Activated B cell treated with CpG ODN at 0.5 μM for 24 hours (primary cell): ENCODE measurements around the gene SUPT3H. TPM values are rescaled to one million over a fixed set of nuclear protein-coding genes. Genes with fewer than 3 reads are reported as not detected.

Experiments used
- ATAC-seq: fragments of 200-7000 bp; cut with Tn5 transposase; one replicate; pipeline ENCODE4 v1.10.0; 2021; ENCODE audit warnings: low read depth, mild to moderate bottlenecking, moderate library complexity
- CTCF ChIA-PET: fragments of 350-600 bp; sonication (Branson Sonifier 250); formaldehyde crosslinking; loops from one replicate; lab custom pipeline; 2021; ENCODE audit warnings: antibody characterized with exemption; lab: Charles Lee
- POLR2A ChIA-PET: fragments of 350-600 bp; sonication (Branson Sonifier 250); formaldehyde crosslinking; loops from one replicate; lab custom pipeline; 2021; ENCODE audit warnings: antibody characterized with exemption; lab: Charles Lee
- DNase-seq: peaks from one replicate; pipeline ENCODE4 v3.0.0; 2022
- H3K27ac Mint-ChIP-seq: one replicate; pipeline ENCODE4 v1.8.0; 2020; ENCODE audit warnings: mixed read lengths
- H3K27me3 Mint-ChIP-seq: one replicate; pipeline ENCODE4 v1.8.0; 2021; ENCODE audit warnings: mixed read lengths
- H3K36me3 Mint-ChIP-seq: one replicate; pipeline ENCODE4 v1.8.0; 2021; ENCODE audit warnings: low read depth, mixed read lengths
- H3K4me1 Mint-ChIP-seq: one replicate; pipeline ENCODE4 v1.8.0; 2021; ENCODE audit warnings: mixed read lengths
- H3K4me3 Mint-ChIP-seq: one replicate; pipeline ENCODE4 v1.8.0; 2020; ENCODE audit warnings: mild to moderate bottlenecking, mixed read lengths
- H3K9me3 Mint-ChIP-seq: one replicate; pipeline ENCODE4 v1.8.0; 2020; ENCODE audit warnings: mixed read lengths
- CTCF ChIP-seq: fragments of 200-600 bp; IDR thresholded peaks from one replicate; pipeline ENCODE4 v1.8.0; 2022; ENCODE audit warnings: antibody characterized with exemption, mild to moderate bottlenecking
- intact Hi-C: fragments of 100-400 bp; cut with micrococcal nuclease; formaldehyde crosslinking; loops from one replicate; pipeline ENCODE4 v1.15.1; 2024
- total RNA-seq: library from RNA; stranded (reverse); gene quantifications from 2 replicates; pipeline ENCODE4 v1.2.3, GENCODE V29; 2022

The SUPT3H gene
- total RNA-seq, 1 donor from 2014 or later, result 9.9 TPM

- H3K27ac Mint-ChIP-seq, result no peak overlapping the region
- H3K4me1 Mint-ChIP-seq, result no peaks in the 10 kb centered on the region
- H3K27me3 Mint-ChIP-seq, result no peaks in the 10 kb centered on the region
- ATAC-seq, result no peak
- ChIA-PET CTCF (no interaction called here), POLR2A (no interaction called here)
- no peak for TF ChIP-seq CTCF
- H3K4me3 Mint-ChIP-seq, result no peak overlapping the region
- H3K9me3 Mint-ChIP-seq, result peaks cover under 1% of the 10 kb centered on the region
- H3K36me3 Mint-ChIP-seq, result peaks cover 1% of the 10 kb centered on the region
- no peak for DNase-seq
- intact Hi-C loops, result no loop called here
These were observed 444.6 kb downstream of the SUPT3H start for GRCh38 chr6:44933108-44933507.

GRCh38 chr6:44932651-44933091 lies 445.1 kb downstream of the SUPT3H start:
- no peak overlapping the region for H3K4me3 Mint-ChIP-seq
- no peaks in the 10 kb centered on the region for H3K27me3 Mint-ChIP-seq
- peaks cover 1% of the 10 kb centered on the region for H3K36me3 Mint-ChIP-seq
- TF ChIP-seq CTCF, result no peak
- no peaks in the 10 kb centered on the region for H3K4me1 Mint-ChIP-seq
- no peak overlapping the region for H3K27ac Mint-ChIP-seq
- DNase-seq, result no peak
- ChIA-PET POLR2A (no interaction called here), CTCF (no interaction called here)
- no peaks in the 10 kb centered on the region for H3K9me3 Mint-ChIP-seq
- intact Hi-C loops, result no loop called here
- no peak for ATAC-seq

GRCh38 chr6:44931385-44931784 lies 446.3 kb downstream of the SUPT3H start:
- Mint-ChIP-seq H3K4me1 (no peaks in the 10 kb centered on the region), H3K36me3 (peaks cover 1% of the 10 kb centered on the region), H3K4me3 (no peak overlapping the region), H3K9me3 (no peaks in the 10 kb centered on the region), H3K27me3 (no peaks in the 10 kb centered on the region), H3K27ac (no peak overlapping the region)
- CTCF ChIA-PET, result no interaction called here
- POLR2A ChIA-PET, result no interaction called here
- TF ChIP-seq CTCF, result no peak
- ATAC-seq, result no peak
- DNase-seq, result no peak
- intact Hi-C loops, result no loop called here

- H3K4me1 Mint-ChIP-seq, result no peaks in the 10 kb centered on the region
- no peak overlapping the region for H3K4me3 Mint-ChIP-seq
- H3K9me3 Mint-ChIP-seq, result no peaks in the 10 kb centered on the region
- intact Hi-C loops, result no loop called here
- DNase-seq (no peak), ATAC-seq (no peak)
- peaks cover 1% of the 10 kb centered on the region for H3K36me3 Mint-ChIP-seq
- TF ChIP-seq CTCF, result no peak
- POLR2A ChIA-PET, result no interaction called here
- no peaks in the 10 kb centered on the region for H3K27me3 Mint-ChIP-seq
- CTCF ChIA-PET, result no interaction called here
- no peak overlapping the region for H3K27ac Mint-ChIP-seq
These were observed 451.2 kb downstream of the SUPT3H start for GRCh38 chr6:44926556-44926955.

- TF ChIP-seq CTCF, result no peak
- no peak overlapping the region for H3K4me3 Mint-ChIP-seq
- no peaks in the 10 kb centered on the region for H3K27me3 Mint-ChIP-seq
- H3K36me3 Mint-ChIP-seq, result peaks cover 1% of the 10 kb centered on the region
- no peak for DNase-seq
- H3K4me1 Mint-ChIP-seq, result no peaks in the 10 kb centered on the region
- H3K27ac Mint-ChIP-seq, result no peak overlapping the region
- intact Hi-C loops, result no loop called here
- CTCF ChIA-PET, result no interaction called here
- POLR2A ChIA-PET, result no interaction called here
- no peak for ATAC-seq
- no peaks in the 10 kb centered on the region for H3K9me3 Mint-ChIP-seq
These were observed 452.5 kb downstream of the SUPT3H start for GRCh38 chr6:44925100-44925739.
